Measurements from ENCODE around the gene LARGE1.

DNA sequence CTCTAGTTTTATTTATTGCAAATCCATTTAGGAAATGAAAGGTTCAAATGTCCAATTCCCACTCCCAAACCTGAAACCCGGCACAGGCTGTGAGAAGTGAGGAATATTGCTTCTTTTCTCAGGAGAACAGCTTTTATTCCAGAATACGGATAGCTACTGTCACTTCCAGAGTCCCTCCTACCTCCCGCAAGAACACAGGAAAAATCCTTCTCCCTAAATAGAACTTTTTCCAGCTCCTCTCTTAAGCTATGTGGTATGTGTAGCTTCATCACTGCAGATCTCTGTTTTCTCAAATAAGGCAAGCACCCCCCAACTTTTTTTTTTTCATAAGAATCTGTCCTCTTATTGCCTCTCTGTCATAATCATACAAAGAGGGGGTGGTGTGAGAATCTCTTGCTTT lies 126.8 kb downstream of the LARGE1 start:
- TF ChIP-seq, protein P1, sequence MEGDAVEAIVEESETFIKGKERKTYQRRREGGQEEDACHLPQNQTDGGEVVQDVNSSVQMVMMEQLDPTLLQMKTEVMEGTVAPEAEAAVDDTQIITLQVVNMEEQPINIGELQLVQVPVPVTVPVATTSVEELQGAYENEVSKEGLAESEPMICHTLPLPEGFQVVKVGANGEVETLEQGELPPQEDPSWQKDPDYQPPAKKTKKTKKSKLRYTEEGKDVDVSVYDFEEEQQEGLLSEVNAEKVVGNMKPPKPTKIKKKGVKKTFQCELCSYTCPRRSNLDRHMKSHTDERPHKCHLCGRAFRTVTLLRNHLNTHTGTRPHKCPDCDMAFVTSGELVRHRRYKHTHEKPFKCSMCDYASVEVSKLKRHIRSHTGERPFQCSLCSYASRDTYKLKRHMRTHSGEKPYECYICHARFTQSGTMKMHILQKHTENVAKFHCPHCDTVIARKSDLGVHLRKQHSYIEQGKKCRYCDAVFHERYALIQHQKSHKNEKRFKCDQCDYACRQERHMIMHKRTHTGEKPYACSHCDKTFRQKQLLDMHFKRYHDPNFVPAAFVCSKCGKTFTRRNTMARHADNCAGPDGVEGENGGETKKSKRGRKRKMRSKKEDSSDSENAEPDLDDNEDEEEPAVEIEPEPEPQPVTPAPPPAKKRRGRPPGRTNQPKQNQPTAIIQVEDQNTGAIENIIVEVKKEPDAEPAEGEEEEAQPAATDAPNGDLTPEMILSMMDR (IDR thresholded peaks at IDR 0.05): no peak
- no peak for TF ChIP-seq ZFX (IDR thresholded peaks at IDR 0.05; ENCODE audit: borderline replicate concordance)
